Transverse colon (tissue), 4 donors: ENCODE data around the gene PSMC3IP. TPM values are rescaled to one million over a fixed set of nuclear protein-coding genes. Genes with fewer than 3 reads are reported as not detected.

Experiments
- DNase-seq: peaks from one replicate; pipeline ENCODE4 v3.0.0-alpha.2; 2019
- H3K27ac ChIP-seq, 4 donors: fragments of 200-600 bp; sonication (generic); 2 replicates each; pipeline ENCODE4 v1.5.1; 2016 to 2018; ENCODE audit warnings: inconsistent platforms in 4 of 4
- H3K27me3 ChIP-seq: fragments of 200-600 bp; sonication (generic); 2 replicates; pipeline ENCODE4 v1.5.1; 2017; ENCODE audit warnings: inconsistent platforms
- H3K36me3 ChIP-seq, 4 donors: fragments of 200-600 bp; sonication (generic); 2 replicates each; pipeline ENCODE4 v1.5.1; 2017 to 2019; ENCODE audit warnings: inconsistent platforms in 4 of 4
- H3K4me1 ChIP-seq, 4 donors: fragments of 200-600 bp; sonication (generic); 2 replicates each; pipeline ENCODE4 v1.5.1; 2017 to 2020; ENCODE audit warnings: inconsistent platforms in 4 of 4
- H3K4me3 ChIP-seq, 4 donors: fragments of 200-600 bp; sonication (generic); 1 replicate in 1 of 4; 2 replicates in 3 of 4; pipeline versions ENCODE4 v1.5.1 to v1.6.1; 2017 to 2019; ENCODE audit warnings: inconsistent platforms in 4 of 4
- H3K9me3 ChIP-seq, 2 donors: fragments of 200-600 bp; sonication (generic); 2 replicates each; pipeline ENCODE4 v1.5.1; 2017 to 2019; ENCODE audit warnings: inconsistent platforms in 2 of 2
- EP300 ChIP-seq: sonication (generic); formaldehyde crosslinking; IDR thresholded peaks from one replicate; pipeline ENCODE4 v1.6.1; 2017; ENCODE audit warnings: antibody characterized with exemption, low read depth
- POLR2A ChIP-seq: fragments of 450-650 bp; IDR thresholded peaks from one replicate; pipeline ENCODE4 v1.6.1; 2016; ENCODE audit warnings: antibody characterized with exemption, mild to moderate bottlenecking, moderate library complexity
- POLR2AphosphoS5 ChIP-seq, 3 donors: sonication (generic); formaldehyde crosslinking; IDR thresholded peaks; one replicate each; pipeline ENCODE4 v1.6.1; 2016; ENCODE audit warnings: antibody characterized with exemption in 3 of 3
- WGBS, 2 donors: methylation state at CpG; one replicate each; pipeline ENCODE4 v1.1.5; 2018; ENCODE audit warnings: low coverage in 1 of 2; 5-methylcytosine and 5-hydroxymethylcytosine counted together
- in situ Hi-C, 4 donors: fragments of 200-750 bp; cut with MboI; loops; one replicate each; pipeline versions ENCODE4 v1.15.0 to v1.15.1; 2017; ENCODE audit warnings: low sequenced_read_pairs in 3 of 4, low pct_ligation_motif_present in 1 of 4, low pct_unique_long_range_greater_than_20kb in 1 of 4
- intact Hi-C: fragments of 100-400 bp; cut with DNase I; formaldehyde crosslinking; loops from one replicate; pipeline ENCODE4 v1.15.1; 2023; ENCODE audit warnings: low total_unique reads
- total RNA-seq, 4 donors: library from RNA; depleted of rRNA; stranded (reverse); fragments of >200 nt; gene quantifications; one replicate each; pipeline ENCODE4 v1.1.0, GENCODE V29; 2016
- TF ChIP-seq, protein P1 (sequence below), 5 experiments: fragments of 200-600 bp in 3 of 5; fragments of 450-650 bp in 2 of 5; sonication (generic) in 3 of 5; IDR thresholded peaks; 1 replicate in 2 of 5; 2 replicates in 3 of 5; pipeline ENCODE4 v1.5.1; 2016 to 2017; ENCODE audit warnings: antibody characterized with exemption in 5 of 5, inconsistent platforms in 3 of 5, mild to moderate bottlenecking in 2 of 5, moderate library complexity in 1 of 5

PSMC3IP gene
- total RNA-seq, 4 donors from 2014 or later = 0.96 to 2.6 (median 1.3) TPM; not detected in 1

DNA sequence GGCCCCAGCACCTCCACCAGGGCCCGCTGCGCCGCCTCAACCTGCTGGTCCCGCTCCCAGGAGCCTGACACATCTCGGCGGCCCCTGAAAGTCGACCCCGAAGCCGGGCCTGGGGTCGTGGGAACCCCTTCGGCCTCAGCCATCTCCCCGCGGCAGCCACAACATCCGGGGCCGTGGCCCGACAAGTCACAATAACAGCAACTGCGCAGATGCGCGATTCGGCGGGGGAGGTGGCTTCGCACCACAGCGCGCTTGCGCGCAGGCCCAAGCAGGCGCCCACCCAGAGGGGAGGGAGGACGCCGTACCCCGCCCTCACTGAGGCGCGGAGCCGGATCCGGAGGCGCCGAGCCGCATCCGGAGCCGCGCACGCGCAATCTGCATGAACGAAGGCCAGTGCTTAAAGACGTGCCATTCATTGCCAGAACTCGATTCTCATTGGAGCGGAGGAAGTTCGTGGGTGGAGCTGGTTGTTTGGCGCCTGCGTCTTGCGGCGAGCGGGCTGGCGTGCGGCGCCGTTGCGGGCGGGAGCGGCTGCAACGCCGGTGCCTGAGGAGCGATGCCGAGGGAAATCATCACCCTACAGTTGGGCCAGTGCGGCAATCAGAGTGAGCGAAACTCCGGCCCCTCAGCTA, 31.8 kb upstream of the PSMC3IP start, which contains the start of the genes RETREG3 and TUBG1:
Gene RETREG3, minus strand, starts transcription at position 193 of the 632 bp plus-strand sequence. Its CDS starts 50 bp downstream, at position 143.
Gene TUBG1, plus strand, starts transcription at position 502 of the 632 bp plus-strand sequence. Its CDS starts 55 bp downstream, at position 557.
- Histone ChIP-seq H3K27ac (peak within 1 kb of the TSS; percentile 91 to 97 (median 92)), H3K4me3 (peak within 1 kb of the TSS; percentile 57 to 83 (median 80)), H3K4me1 (peaks cover 20 to 37% (median 31%) of the 10 kb centered on the region in 4 donors), H3K27me3 (no peaks in the 10 kb centered on the region), H3K9me3 (no peaks in the 10 kb centered on the region), H3K36me3 (peaks cover 0 to 10% (median 4%) of the 10 kb centered on the region in 4 donors)
- DNase-seq = peak; percentile 99
- TF ChIP-seq, protein P1, sequence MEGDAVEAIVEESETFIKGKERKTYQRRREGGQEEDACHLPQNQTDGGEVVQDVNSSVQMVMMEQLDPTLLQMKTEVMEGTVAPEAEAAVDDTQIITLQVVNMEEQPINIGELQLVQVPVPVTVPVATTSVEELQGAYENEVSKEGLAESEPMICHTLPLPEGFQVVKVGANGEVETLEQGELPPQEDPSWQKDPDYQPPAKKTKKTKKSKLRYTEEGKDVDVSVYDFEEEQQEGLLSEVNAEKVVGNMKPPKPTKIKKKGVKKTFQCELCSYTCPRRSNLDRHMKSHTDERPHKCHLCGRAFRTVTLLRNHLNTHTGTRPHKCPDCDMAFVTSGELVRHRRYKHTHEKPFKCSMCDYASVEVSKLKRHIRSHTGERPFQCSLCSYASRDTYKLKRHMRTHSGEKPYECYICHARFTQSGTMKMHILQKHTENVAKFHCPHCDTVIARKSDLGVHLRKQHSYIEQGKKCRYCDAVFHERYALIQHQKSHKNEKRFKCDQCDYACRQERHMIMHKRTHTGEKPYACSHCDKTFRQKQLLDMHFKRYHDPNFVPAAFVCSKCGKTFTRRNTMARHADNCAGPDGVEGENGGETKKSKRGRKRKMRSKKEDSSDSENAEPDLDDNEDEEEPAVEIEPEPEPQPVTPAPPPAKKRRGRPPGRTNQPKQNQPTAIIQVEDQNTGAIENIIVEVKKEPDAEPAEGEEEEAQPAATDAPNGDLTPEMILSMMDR (IDR thresholded peaks at IDR 0.05) = peak in 4 of 5 experiments; percentile 38 to 55 (median 40)
- TF ChIP-seq EP300 = no peak
- TF ChIP-seq POLR2A = peak; percentile 93
- TF ChIP-seq POLR2AphosphoS5 (IDR thresholded peaks at IDR 0.05) = peak; percentile 90 to 97 (median 91)
- intact Hi-C loops (loop anchor here (10.0 kb wide), 1 partner anchor 76 kb away; the partner anchor contains the start of genes CCR10 and CNTNAP1), in situ Hi-C loops (loop anchor here in 1 of 4 donors (10.0 kb wide), 1 partner anchor 76 kb away; the partner anchor contains the start of genes CCR10 and CNTNAP1)
- 0% methylated on average over 29 of the region's 66 CpGs; no CpG with 5 or more reads in 1 of the 2 donors for WGBS, 2 donors

GRCh38 chr17:42608305-42609181, 31.0 kb upstream of the PSMC3IP start:
- H3K4me1 ChIP-seq = peaks cover 20 to 37% (median 31%) of the 10 kb centered on the region in 4 donors
- no peaks in the 10 kb centered on the region for H3K27me3 ChIP-seq
- H3K9me3 ChIP-seq = no peaks in the 10 kb centered on the region
- peak overlapping the region; percentile 91 to 97 (median 92) for H3K27ac ChIP-seq
- TF ChIP-seq, protein P1 (IDR thresholded peaks at IDR 0.05) = no peak
- TF ChIP-seq EP300 (no peak), POLR2AphosphoS5 (IDR thresholded peaks at IDR 0.05) (no peak), POLR2A (no peak)
- no peak for DNase-seq
- in situ Hi-C loops = loop anchor here in 1 of 4 donors (10.0 kb wide), 1 partner anchor 76 kb away; the partner anchor contains the start of genes CCR10 and CNTNAP1
- peaks cover 0 to 7% (median under 1%) of the 10 kb centered on the region in 4 donors for H3K36me3 ChIP-seq
- intact Hi-C loops = loop anchor here (10.0 kb wide), 1 partner anchor 76 kb away; the partner anchor contains the start of genes CCR10 and CNTNAP1
- WGBS, 2 donors = 0% methylated on average over 12 to 27 of the region's 30 CpGs
- peak overlapping the region; percentile 51 to 83 (median 80) for H3K4me3 ChIP-seq

DNA sequence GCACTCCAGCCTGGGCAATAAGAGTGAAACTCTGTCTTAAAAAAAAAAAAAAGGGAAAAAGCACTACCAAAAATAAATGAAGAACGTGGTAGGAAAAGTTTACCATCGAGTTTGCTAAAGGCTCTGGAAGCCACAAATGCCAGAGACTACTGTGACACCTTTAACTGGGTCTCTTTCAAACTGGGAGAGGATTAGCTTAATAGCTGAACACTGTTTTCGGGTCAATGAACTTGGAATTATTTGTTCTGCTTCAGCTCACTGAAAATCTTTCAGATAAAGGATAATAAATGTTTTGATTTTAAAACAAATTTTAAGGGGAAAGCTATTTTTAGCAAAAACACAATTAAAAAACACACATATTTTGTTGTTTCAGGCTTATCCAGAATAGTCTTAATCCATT, 30.2 kb upstream of the PSMC3IP start:
- 49 to 79% methylated on average over 3 of the region's 3 CpGs for WGBS, 2 donors
- Histone ChIP-seq H3K4me3 (peak overlapping the region in 2 of 4 donors; percentile 78 to 83), H3K9me3 (no peaks in the 10 kb centered on the region), H3K27ac (peak overlapping the region in 2 of 4 donors; percentile 94 to 97), H3K4me1 (peaks cover 20 to 37% (median 31%) of the 10 kb centered on the region in 4 donors), H3K36me3 (no peaks in the 10 kb centered on the region), H3K27me3 (no peaks in the 10 kb centered on the region)
- in situ Hi-C loops = loop anchor here in 1 of 4 donors (10.0 kb wide), 1 partner anchor 77 kb away; the partner anchor contains the start of genes CCR10 and CNTNAP1
- intact Hi-C loops = loop anchor here (10.0 kb wide), 1 partner anchor 77 kb away; the partner anchor contains the start of genes CCR10 and CNTNAP1
- TF ChIP-seq POLR2AphosphoS5 (IDR thresholded peaks at IDR 0.05) (no peak), EP300 (no peak), POLR2A (no peak)
- TF ChIP-seq, protein P1 (IDR thresholded peaks at IDR 0.05) = no peak
- DNase-seq = no peak
